Upper lobe of left lung (tissue), 6 donors: ENCODE results near the gene KIF26B. TPM values are rescaled to one million over a fixed set of nuclear protein-coding genes. Genes with fewer than 3 reads are reported as not detected.

Experiments used
- ATAC-seq, 2 donors: fragments of 200-7000 bp; cut with Tn5 transposase; one replicate each; pipeline ENCODE4 v1.9.1; 2022; ENCODE audit warnings: mild to moderate bottlenecking in 2 of 2, moderate library complexity in 2 of 2; ENCODE audit not compliant: low FRiP score in 2 of 2
- DNase-seq, 2 donors: peaks; one replicate each; pipeline ENCODE4 v3.0.0-alpha.2; 2019 to 2020
- H3K27ac ChIP-seq, 4 donors: fragments of 200-600 bp; sonication (generic); one replicate each; pipeline ENCODE4 v1.5.1; 2016 to 2019
- H3K27me3 ChIP-seq, 4 donors: fragments of 200-600 bp; sonication (generic); one replicate each; pipeline ENCODE4 v1.5.1; 2017 to 2019
- H3K36me3 ChIP-seq, 4 donors: fragments of 200-600 bp; sonication (generic); one replicate each; pipeline ENCODE4 v1.5.1; 2016 to 2019
- H3K4me1 ChIP-seq, 4 donors: fragments of 200-600 bp; sonication (generic); one replicate each; pipeline ENCODE4 v1.5.1; 2018 to 2019
- H3K4me3 ChIP-seq, 4 donors: fragments of 200-600 bp; sonication (generic); one replicate each; pipeline ENCODE4 v1.5.1; 2017 to 2019; ENCODE audit warnings: mild to moderate bottlenecking in 2 of 4, moderate library complexity in 1 of 4
- H3K9me3 ChIP-seq, 4 donors: fragments of 200-600 bp; sonication (generic); one replicate each; pipeline ENCODE4 v1.5.1; 2018 to 2019
- CTCF ChIP-seq, 6 experiments: fragments of 450-650 bp in 4 of 6; fragments of 200-600 bp in 2 of 6; sonication (generic) in 2 of 6; IDR thresholded peaks; one replicate each; pipeline ENCODE4 v1.5.1; 2016 to 2019; ENCODE audit warnings: antibody characterized with exemption in 6 of 6
- EP300 ChIP-seq, 4 donors: sonication (generic); formaldehyde crosslinking; IDR thresholded peaks; one replicate each; pipeline ENCODE4 v1.5.1; 2017; ENCODE audit warnings: antibody characterized with exemption in 4 of 4, control low read depth in 2 of 4
- POLR2A ChIP-seq, 4 donors: fragments of 450-650 bp; IDR thresholded peaks; one replicate each; pipeline ENCODE4 v1.5.1; 2016 to 2017; ENCODE audit warnings: antibody characterized with exemption in 4 of 4, mild to moderate bottlenecking in 2 of 4
- POLR2AphosphoS5 ChIP-seq, 2 donors: sonication (generic); formaldehyde crosslinking; IDR thresholded peaks; one replicate each; pipeline ENCODE4 v1.5.1; 2017; ENCODE audit warnings: antibody characterized with exemption in 2 of 2
- WGBS, 2 donors: methylation state at CpG; one replicate each; pipeline ENCODE4 v1.1.5; 2017 to 2018; 5-methylcytosine and 5-hydroxymethylcytosine counted together
- total RNA-seq, 6 donors: library from RNA; depleted of rRNA in 4 of 6; stranded (reverse); fragments of >200 nt in 4 of 6; gene quantifications; one replicate each; pipeline versions ENCODE4 v1.1.0 to v1.2.1, GENCODE V29; 2016 to 2021
- donor health status: DM: no; HTN: no; CAD: no; lungs with moderate emphysema.
- donor health status: DM: no; HTN: yes; CAD: no; lungs with severe emphysema.

Gene KIF26B
- total RNA-seq, 6 donors from 2014 or later, result 1.2 to 4.3 (median 2.1) TPM

GRCh38 chr1:245404952-245405351 lies 250.2 kb downstream of the KIF26B start:
- H3K9me3 ChIP-seq, result no peaks in the 10 kb centered on the region
- no peak for TF ChIP-seq EP300 (IDR thresholded peaks at IDR 0.05)
- TF ChIP-seq POLR2A (IDR thresholded peaks at IDR 0.05), result no peak
- no peak for TF ChIP-seq CTCF (IDR thresholded peaks at IDR 0.05)
- no peak for TF ChIP-seq POLR2AphosphoS5 (IDR thresholded peaks at IDR 0.05)
- DNase-seq (no peak), ATAC-seq (no peak)
- H3K27ac ChIP-seq, result no peak overlapping the region
- H3K4me1 ChIP-seq, result no peaks in the 10 kb centered on the region
- no peaks in the 10 kb centered on the region for H3K27me3 ChIP-seq
- 80 to 88% methylated on average over 4 of the region's 4 CpGs for WGBS, 2 donors
- H3K36me3 ChIP-seq, result no peaks in the 10 kb centered on the region
- H3K4me3 ChIP-seq, result no peak overlapping the region

GRCh38 chr1:245406426-245406825 lies 251.6 kb downstream of the KIF26B start:
- DNase-seq (no peak), ATAC-seq (no peak)
- no peak for TF ChIP-seq CTCF (IDR thresholded peaks at IDR 0.05)
- TF ChIP-seq POLR2A (IDR thresholded peaks at IDR 0.05), result no peak
- TF ChIP-seq POLR2AphosphoS5 (IDR thresholded peaks at IDR 0.05), result no peak
- no peak for TF ChIP-seq EP300 (IDR thresholded peaks at IDR 0.05)
- H3K9me3 ChIP-seq, result no peaks in the 10 kb centered on the region
- H3K27me3 ChIP-seq, result no peaks in the 10 kb centered on the region
- no peak overlapping the region for H3K27ac ChIP-seq
- no peak overlapping the region for H3K4me3 ChIP-seq
- 90 to 94% methylated on average over 2 of the region's 2 CpGs for WGBS, 2 donors
- no peaks in the 10 kb centered on the region for H3K4me1 ChIP-seq
- no peaks in the 10 kb centered on the region for H3K36me3 ChIP-seq

- Histone ChIP-seq H3K36me3 (no peaks in the 10 kb centered on the region), H3K9me3 (no peaks in the 10 kb centered on the region), H3K27me3 (no peaks in the 10 kb centered on the region), H3K27ac (no peak overlapping the region), H3K4me1 (no peaks in the 10 kb centered on the region), H3K4me3 (no peak overlapping the region)
- ATAC-seq (no peak), DNase-seq (no peak)
- no peak for TF ChIP-seq CTCF (IDR thresholded peaks at IDR 0.05)
- no peak for TF ChIP-seq EP300 (IDR thresholded peaks at IDR 0.05)
- TF ChIP-seq POLR2AphosphoS5 (IDR thresholded peaks at IDR 0.05), result no peak
- no peak for TF ChIP-seq POLR2A (IDR thresholded peaks at IDR 0.05)
- 89 to 91% methylated on average over 2 of the region's 2 CpGs for WGBS, 2 donors
These were observed 253.2 kb downstream of the KIF26B start for GRCh38 chr1:245407983-245408382.

- TF ChIP-seq CTCF (IDR thresholded peaks at IDR 0.05), result no peak
- DNase-seq (no peak), ATAC-seq (no peak)
- WGBS, 2 donors, result 80 to 83% methylated on average over 9 of the region's 9 CpGs
- H3K9me3 ChIP-seq, result no peaks in the 10 kb centered on the region
- no peak overlapping the region for H3K4me3 ChIP-seq
- H3K27me3 ChIP-seq, result no peaks in the 10 kb centered on the region
- H3K4me1 ChIP-seq, result no peaks in the 10 kb centered on the region
- no peaks in the 10 kb centered on the region for H3K36me3 ChIP-seq
- H3K27ac ChIP-seq, result no peak overlapping the region
These were observed 254.8 kb downstream of the KIF26B start for GRCh38 chr1:245409341-245410195.
